ENCODE data around the gene FLNA. TPM values are rescaled to one million over a fixed set of nuclear protein-coding genes. Genes with fewer than 3 reads are reported as not detected.
A peak's percentile ranks its signal among the peaks of the same experiment; 100 is the strongest.

FLNA gene
- total and polyA plus RNA-seq, 10 of the 15 experiments (the other 5 are each of a cell fraction or from before 2014, with no cell fraction given), result 5.1 to 643 (median 171) TPM

- 78% methylated on average over 16 of the region's 19 CpGs for WGBS (ENCODE audit: insufficient coverage, insufficient replicate concordance, low lambda C conversion rate, missing lambda C conversion rate)
- peak; percentile 41; the same call in 1 of the 2 replicates for TF ChIP-seq POLR2A (IDR thresholded peaks at IDR 0.05; ENCODE audit: low read depth, low read length)
- TF ChIP-seq DPF2 (IDR thresholded peaks at IDR 0.05), result no peak
- no peak for TF ChIP-seq ZBED1 (IDR thresholded peaks at IDR 0.05; ENCODE audit: borderline replicate concordance)
- TF ChIP-seq ZNF24 (IDR thresholded peaks at IDR 0.05), result no peak
- RAD21 ChIA-PET (ENCODE audit: unreplicated experiment), result no interaction called here
- H3K9me3 ChIP-seq (replicated peaks; ENCODE audit: control insufficient read depth, insufficient read depth, low read length), result no peaks in the 10 kb centered on the region; the same call in 2 of the 3 replicates
- in situ Hi-C loops (cut with MboI), result no loop called here
- no peaks in the 10 kb centered on the region for H3K27me3 ChIP-seq (replicated peaks in 1 of 2; ENCODE audit: control insufficient read depth in 2 of 2, insufficient read depth in 2 of 2, low read length in 1 of 2)
- peaks cover 22% of the 10 kb centered on the region for H3K79me2 ChIP-seq (ENCODE audit: control insufficient read depth, insufficient read depth, low read length)
- peaks cover 5% of the 10 kb centered on the region; the same call in 1 of the 2 replicates for H4K20me1 ChIP-seq (ENCODE audit: control insufficient read depth, insufficient read depth)
- no peak overlapping the region for H3K27ac ChIP-seq (ENCODE audit: control insufficient read depth, insufficient read depth)
- H3K36me3 ChIP-seq (ENCODE audit: control insufficient read depth in 2 of 2, insufficient read depth in 2 of 2, low read length in 1 of 2), result peaks cover 10 to 12% of the 10 kb centered on the region in 2 experiments
- FAIRE-seq (no peak), ATAC-seq (no peak), DNase-seq (ENCODE audit: low read depth, low spot score) (no peak)
- H2AFZ ChIP-seq (ENCODE audit: control insufficient read depth, low read depth, low read length), result no peak overlapping the region
- peaks cover 3% of the 10 kb centered on the region; the same call in 1 of the 2 replicates for H3K4me1 ChIP-seq (ENCODE audit: control insufficient read depth, insufficient read depth, low read length)
- POLR2A ChIA-PET, result interaction anchor here (1.1 kb wide), 1 partner anchor 25 kb away, joined by 3 read pairs; the partner anchor contains the start of gene ATP6AP1
- CTCF ChIA-PET, result no interaction called here
- intact Hi-C loops (cut with micrococcal nuclease; ENCODE audit: unreplicated experiment), result no loop called here
- SMC1A ChIA-PET (ENCODE audit: uncharacterized antibody, unreplicated experiment), result no interaction called here
- no peak overlapping the region for H3K4me2 ChIP-seq (ENCODE audit: control insufficient read depth, insufficient read depth)
- H3K9ac ChIP-seq (ENCODE audit: control insufficient read depth, insufficient read depth, low read length), result no peak overlapping the region
- no TSS peak for BruUV-seq (replicated peaks)
- no peak overlapping the region for H3K4me3 ChIP-seq
Observed at GRCh38 chrX:154402622-154403127, 28.2 kb upstream of the FLNA start.

DNA sequence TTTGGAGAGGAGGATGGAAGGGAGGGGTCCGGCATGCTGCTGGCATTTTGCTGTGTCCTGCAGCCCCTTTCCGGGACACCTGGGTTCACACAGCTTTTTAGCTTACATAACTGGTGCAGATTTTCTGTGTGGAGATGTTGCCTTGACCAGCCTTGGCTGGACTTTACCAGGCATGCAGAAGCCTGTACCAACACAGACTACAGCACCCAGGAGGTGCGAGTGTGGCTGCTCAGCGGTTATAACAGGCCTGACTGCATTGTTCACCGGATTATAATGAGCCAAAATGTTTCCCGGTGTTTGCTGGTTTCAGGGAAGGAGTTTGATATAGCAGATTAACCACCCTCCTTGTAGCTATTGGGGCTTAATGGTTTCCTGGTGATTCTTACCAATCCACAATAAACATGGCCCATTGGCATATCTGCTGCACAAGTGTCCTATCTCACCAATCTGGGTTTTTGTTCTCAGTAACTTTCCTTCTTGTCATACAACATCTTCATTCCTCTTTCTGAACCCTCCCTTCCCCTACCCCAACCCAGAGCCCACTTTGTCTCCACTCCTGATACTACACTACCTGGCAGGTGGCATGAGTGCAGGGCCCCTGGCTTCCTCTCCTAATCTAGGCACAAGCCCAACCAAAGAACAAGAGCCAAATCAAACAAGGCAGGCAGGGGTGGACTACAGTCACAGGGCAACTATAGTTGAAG lies 27.6 kb upstream of the FLNA start:
- H3K4me2 ChIP-seq (ENCODE audit: control insufficient read depth, insufficient read depth), result no peak overlapping the region
- H3K36me3 ChIP-seq (ENCODE audit: control insufficient read depth in 2 of 2, insufficient read depth in 2 of 2, low read length in 1 of 2), result peaks cover 10 to 12% of the 10 kb centered on the region in 2 experiments
- peaks cover 3% of the 10 kb centered on the region; the same call in 1 of the 2 replicates for H3K4me1 ChIP-seq (ENCODE audit: control insufficient read depth, insufficient read depth, low read length)
- BruUV-seq (replicated peaks), result no TSS peak
- intact Hi-C loops (cut with micrococcal nuclease; ENCODE audit: unreplicated experiment) (no loop called here), in situ Hi-C loops (cut with MboI) (no loop called here)
- ChIA-PET RAD21 (ENCODE audit: unreplicated experiment) (no interaction called here), SMC1A (ENCODE audit: uncharacterized antibody, unreplicated experiment) (no interaction called here), POLR2A (interaction anchor here (3.8 kb wide), 1 partner anchor 9 kb away, joined by 22 read pairs; the partner anchor contains the start of gene TAFAZZIN), CTCF (no interaction called here)
- FAIRE-seq (no peak), ATAC-seq (no peak), DNase-seq (ENCODE audit: low read depth, low spot score) (no peak)
- H3K27me3 ChIP-seq (replicated peaks in 1 of 2; ENCODE audit: control insufficient read depth in 2 of 2, insufficient read depth in 2 of 2, low read length in 1 of 2), result no peaks in the 10 kb centered on the region
- no peak overlapping the region for H3K9ac ChIP-seq (ENCODE audit: control insufficient read depth, insufficient read depth, low read length)
- H3K27ac ChIP-seq (ENCODE audit: control insufficient read depth, insufficient read depth), result no peak overlapping the region
- 46% methylated on average over 6 of the region's 6 CpGs for WGBS (ENCODE audit: insufficient coverage, insufficient replicate concordance, low lambda C conversion rate, missing lambda C conversion rate)
- H3K4me3 ChIP-seq, result no peak overlapping the region
- H3K79me2 ChIP-seq (ENCODE audit: control insufficient read depth, insufficient read depth, low read length), result peaks cover 27% of the 10 kb centered on the region
- H3K9me3 ChIP-seq (replicated peaks; ENCODE audit: control insufficient read depth, insufficient read depth, low read length), result no peaks in the 10 kb centered on the region; the same call in 2 of the 3 replicates
- H4K20me1 ChIP-seq (ENCODE audit: control insufficient read depth, insufficient read depth), result peaks cover 5% of the 10 kb centered on the region; the same call in 1 of the 2 replicates
- H2AFZ ChIP-seq (ENCODE audit: control insufficient read depth, low read depth, low read length), result no peak overlapping the region
- TF ChIP-seq, protein P1, sequence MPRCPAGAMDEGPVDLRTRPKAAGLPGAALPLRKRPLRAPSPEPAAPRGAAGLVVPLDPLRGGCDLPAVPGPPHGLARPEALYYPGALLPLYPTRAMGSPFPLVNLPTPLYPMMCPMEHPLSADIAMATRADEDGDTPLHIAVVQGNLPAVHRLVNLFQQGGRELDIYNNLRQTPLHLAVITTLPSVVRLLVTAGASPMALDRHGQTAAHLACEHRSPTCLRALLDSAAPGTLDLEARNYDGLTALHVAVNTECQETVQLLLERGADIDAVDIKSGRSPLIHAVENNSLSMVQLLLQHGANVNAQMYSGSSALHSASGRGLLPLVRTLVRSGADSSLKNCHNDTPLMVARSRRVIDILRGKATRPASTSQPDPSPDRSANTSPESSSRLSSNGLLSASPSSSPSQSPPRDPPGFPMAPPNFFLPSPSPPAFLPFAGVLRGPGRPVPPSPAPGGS (IDR thresholded peaks at IDR 0.05; ENCODE audit: borderline replicate concordance, insufficient read depth, low read depth, low read length, poor library complexity, severe bottlenecking), result no peak
- TF ChIP-seq SP1 (IDR thresholded peaks at IDR 0.05; ENCODE audit: low read depth, low read length), result no peak
- no peak for TF ChIP-seq MXI1 (IDR thresholded peaks at IDR 0.05; ENCODE audit: low read depth, low read length)
- TF ChIP-seq EZH2 (IDR thresholded peaks at IDR 0.05; ENCODE audit: borderline replicate concordance, control insufficient read depth, low read depth, low read length), result no peak
- TF ChIP-seq ASH2L (IDR thresholded peaks at IDR 0.05; ENCODE audit: borderline replicate concordance, low read depth), result no peak
- TF ChIP-seq RCOR1 (conservative IDR thresholded peaks at IDR 0.05; ENCODE audit: low read depth, low read length), result no peak
- no peak for TF ChIP-seq DPF2 (IDR thresholded peaks at IDR 0.05)
- no peak for TF ChIP-seq ZNF24 (IDR thresholded peaks at IDR 0.05)
- TF ChIP-seq TAF1 (IDR thresholded peaks at IDR 0.05; ENCODE audit: borderline replicate concordance, low read depth, low read length), result no peak
- TF ChIP-seq, protein P2, sequence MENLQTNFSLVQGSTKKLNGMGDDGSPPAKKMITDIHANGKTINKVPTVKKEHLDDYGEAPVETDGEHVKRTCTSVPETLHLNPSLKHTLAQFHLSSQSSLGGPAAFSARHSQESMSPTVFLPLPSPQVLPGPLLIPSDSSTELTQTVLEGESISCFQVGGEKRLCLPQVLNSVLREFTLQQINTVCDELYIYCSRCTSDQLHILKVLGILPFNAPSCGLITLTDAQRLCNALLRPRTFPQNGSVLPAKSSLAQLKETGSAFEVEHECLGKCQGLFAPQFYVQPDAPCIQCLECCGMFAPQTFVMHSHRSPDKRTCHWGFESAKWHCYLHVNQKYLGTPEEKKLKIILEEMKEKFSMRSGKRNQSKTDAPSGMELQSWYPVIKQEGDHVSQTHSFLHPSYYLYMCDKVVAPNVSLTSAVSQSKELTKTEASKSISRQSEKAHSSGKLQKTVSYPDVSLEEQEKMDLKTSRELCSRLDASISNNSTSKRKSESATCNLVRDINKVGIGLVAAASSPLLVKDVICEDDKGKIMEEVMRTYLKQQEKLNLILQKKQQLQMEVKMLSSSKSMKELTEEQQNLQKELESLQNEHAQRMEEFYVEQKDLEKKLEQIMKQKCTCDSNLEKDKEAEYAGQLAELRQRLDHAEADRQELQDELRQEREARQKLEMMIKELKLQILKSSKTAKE (IDR thresholded peaks at IDR 0.05; ENCODE audit: low read depth, poor library complexity, severe bottlenecking), result no peak

Measured in GM12878 (cell line).